Panc1 (cell line): ENCODE results near the gene HOXC6. TPM values are rescaled to one million over a fixed set of nuclear protein-coding genes. Genes with fewer than 3 reads are reported as not detected.

Experiments
- ATAC-seq: fragments of 200-7000 bp; cut with Tn5 transposase; 2 replicates; pipeline ENCODE4 v1.9.1; 2020; ENCODE audit warnings: mild to moderate bottlenecking, moderate library complexity
- BruUV-seq: library from RNA; stranded (reverse); fragments of 400-500 nt; replicated peaks from 2 replicates; lab custom pipeline; 2021; lab: Mats Ljungman, UMichigan
- CTCF ChIA-PET: fragments of 300-600 bp; sonication (Branson Sonifier 250); formaldehyde crosslinking; loops from one replicate; lab custom pipeline; 2022; ENCODE audit warnings: antibody characterized with exemption; lab: Charles Lee
- POLR2A ChIA-PET: fragments of 300-600 bp; sonication (Branson Sonifier 250); formaldehyde crosslinking; loops from one replicate; lab custom pipeline; 2022; ENCODE audit warnings: antibody characterized with exemption; lab: Charles Lee
- DNase-seq: peaks from one replicate; pipeline ENCODE4 v3.0.0-alpha.2; 2010; ENCODE audit warnings: low read depth, low spot score
- H3K27ac ChIP-seq: 2 replicates; pipeline ENCODE4 v1.5.1; 2011; ENCODE audit warnings: mild to moderate bottlenecking, low read length, inconsistent platforms
- H3K27me3 ChIP-seq: fragments of 200-500 bp; sonication (Bioruptor generic); 2 replicates; pipeline ENCODE4 v1.6.0; 2014; ENCODE audit warnings: low read length, inconsistent platforms; ENCODE audit not compliant: control insufficient read depth, insufficient read depth
- H3K36me3 ChIP-seq: fragments of 200-500 bp; sonication (Bioruptor generic); 2 replicates; pipeline ENCODE4 v1.5.1; 2014; ENCODE audit warnings: inconsistent platforms, mild to moderate bottlenecking, low read length, moderate library complexity; ENCODE audit not compliant: control insufficient read depth, insufficient read depth
- H3K4me1 ChIP-seq: 2 replicates; pipeline ENCODE4 v1.5.1; 2011; ENCODE audit warnings: inconsistent platforms, mild to moderate bottlenecking, low read length, moderate library complexity; ENCODE audit not compliant: control insufficient read depth, insufficient read depth
- H3K4me3 ChIP-seq, 2 experiments: 2 replicates each; pipeline ENCODE4 v1.5.1; 2011 to 2012; ENCODE audit warnings: low read depth in 2 of 2, low read length in 2 of 2, mild to moderate bottlenecking in 2 of 2, inconsistent platforms in 1 of 2, moderate library complexity in 1 of 2
- H3K9me3 ChIP-seq: fragments of 200-500 bp; sonication (Bioruptor generic); 2 replicates; pipeline ENCODE4 v1.5.1; 2014; ENCODE audit warnings: low read depth, mild to moderate bottlenecking, inconsistent platforms, low read length, moderate library complexity; ENCODE audit not compliant: control insufficient read depth, insufficient read depth
- POLR2AphosphoS5 ChIP-seq: IDR thresholded peaks from 2 replicates; pipeline ENCODE4 v1.6.1; 2012; ENCODE audit warnings: mild to moderate bottlenecking, low read depth, low read length, moderate library complexity
- SIN3A ChIP-seq: IDR thresholded peaks from 2 replicates; pipeline ENCODE4 v1.6.1; 2012; ENCODE audit warnings: low read depth, mild to moderate bottlenecking, low read length, moderate library complexity, borderline replicate concordance; ENCODE audit not compliant: insufficient read depth
- TCF7L2 ChIP-seq: IDR thresholded peaks from 2 replicates; pipeline ENCODE4 v1.6.1; 2011; ENCODE audit warnings: mild to moderate bottlenecking, low read depth, low read length, inconsistent platforms
- in situ Hi-C: cut with HindIII; loops from 2 replicates; pipeline ENCODE4 v1.10.0; 2016; ENCODE audit warnings: low sequenced_read_pairs, low pct_unique_long_range_greater_than_20kb
- intact Hi-C: fragments of 100-400 bp; cut with micrococcal nuclease; formaldehyde crosslinking; loops from one replicate; pipeline ENCODE4 v1.10.0; 2022; ENCODE audit not compliant: unreplicated experiment
- total RNA-seq: library from RNA; stranded (reverse); gene quantifications from one replicate; pipeline ENCODE4 v1.2.1, GENCODE V29; 2021; ENCODE audit not compliant: unreplicated experiment
- TF ChIP-seq, protein P1 (sequence below), 2 experiments: IDR thresholded peaks; 2 replicates each; pipeline ENCODE4 v1.6.1; 2011 to 2012; ENCODE audit warnings: low read depth in 2 of 2, control low read depth in 1 of 2, low read length in 1 of 2, mild to moderate bottlenecking in 1 of 2, moderate library complexity in 1 of 2; ENCODE audit not compliant: insufficient read depth in 1 of 2
- TF ChIP-seq, protein P2 (sequence below): fragments of 450-650 bp; IDR thresholded peaks from 2 replicates; pipeline ENCODE4 v1.5.1; 2017; ENCODE audit warnings: mild to moderate bottlenecking

HOXC6 gene
- total RNA-seq, 1 experiment from 2014 or later = 52.2 TPM

DNA sequence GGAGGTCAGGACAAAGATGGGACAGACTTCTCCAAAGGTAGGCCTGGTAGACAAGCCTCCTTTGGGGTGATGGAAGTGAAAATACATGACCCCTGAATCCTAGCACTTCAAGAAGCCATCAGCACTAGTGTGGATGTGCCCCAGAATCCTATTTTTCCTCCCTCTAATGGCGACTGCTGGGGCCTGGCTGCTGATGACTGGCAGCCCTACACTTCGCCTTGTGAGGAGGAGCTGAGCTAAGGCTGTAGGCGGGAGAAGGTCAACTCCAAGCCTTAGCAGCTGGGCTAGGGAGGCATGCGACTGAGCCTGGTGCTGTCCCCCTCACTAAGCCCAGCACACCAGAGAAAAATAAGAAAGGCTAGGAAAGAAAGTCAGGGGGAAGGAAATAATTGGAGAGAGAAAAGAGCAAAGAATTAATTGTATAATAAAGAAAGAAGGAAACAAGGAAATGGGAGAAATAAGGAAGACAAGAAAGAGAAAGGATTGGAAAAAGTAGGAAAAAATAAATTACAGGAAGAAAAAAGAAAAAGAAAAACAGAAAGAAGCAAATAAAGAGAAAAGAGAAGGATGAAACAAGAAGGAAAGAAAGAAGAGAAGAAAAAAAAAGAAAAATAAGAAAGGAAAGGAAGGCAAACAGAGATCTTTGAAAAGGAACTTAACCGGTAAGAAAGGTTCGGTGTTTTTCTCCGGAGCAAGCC, 48.0 kb upstream of the HOXC6 start:
- POLR2A ChIA-PET = interaction anchor here (0.6 to 0.9 kb wide), 2 partner anchors 14 to 153 kb away, joined by 4 to 5 read pairs; no protein-coding TSS in a partner anchor

DNA sequence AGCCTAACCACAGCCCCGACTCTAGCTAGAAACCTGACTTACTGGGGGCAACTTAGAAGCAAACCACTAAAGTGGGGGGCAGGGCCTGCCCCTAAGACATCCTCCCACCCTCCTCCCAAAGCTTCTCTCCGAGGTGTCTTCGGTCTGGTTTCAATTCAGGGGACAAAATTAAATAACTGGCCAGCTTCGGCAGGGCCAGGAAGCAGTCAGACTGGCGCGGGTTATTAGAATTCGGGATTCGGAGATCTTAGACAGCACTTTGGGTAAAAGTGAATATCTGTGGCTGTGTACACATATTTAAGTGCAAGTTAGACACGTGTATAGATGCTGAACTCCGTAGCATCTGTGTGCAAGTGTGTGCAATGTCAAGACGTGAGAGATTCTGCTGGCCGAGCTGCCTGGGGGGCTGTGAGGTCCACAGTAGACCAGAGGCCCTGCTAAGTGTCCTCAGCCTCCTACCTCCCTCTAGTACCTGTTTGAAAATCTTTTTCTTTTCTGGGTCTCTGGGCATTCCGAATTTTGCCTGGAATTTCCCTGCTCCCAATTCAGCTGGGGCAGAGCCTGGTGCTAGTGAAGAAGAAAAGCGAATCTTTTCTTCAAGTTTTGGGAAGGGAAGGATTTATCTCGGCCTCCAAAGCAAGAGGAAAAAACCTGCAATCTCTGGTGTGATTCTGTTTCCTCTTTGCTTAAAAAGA, 47.3 kb upstream of the HOXC6 start:
- TF ChIP-seq, protein P1, sequence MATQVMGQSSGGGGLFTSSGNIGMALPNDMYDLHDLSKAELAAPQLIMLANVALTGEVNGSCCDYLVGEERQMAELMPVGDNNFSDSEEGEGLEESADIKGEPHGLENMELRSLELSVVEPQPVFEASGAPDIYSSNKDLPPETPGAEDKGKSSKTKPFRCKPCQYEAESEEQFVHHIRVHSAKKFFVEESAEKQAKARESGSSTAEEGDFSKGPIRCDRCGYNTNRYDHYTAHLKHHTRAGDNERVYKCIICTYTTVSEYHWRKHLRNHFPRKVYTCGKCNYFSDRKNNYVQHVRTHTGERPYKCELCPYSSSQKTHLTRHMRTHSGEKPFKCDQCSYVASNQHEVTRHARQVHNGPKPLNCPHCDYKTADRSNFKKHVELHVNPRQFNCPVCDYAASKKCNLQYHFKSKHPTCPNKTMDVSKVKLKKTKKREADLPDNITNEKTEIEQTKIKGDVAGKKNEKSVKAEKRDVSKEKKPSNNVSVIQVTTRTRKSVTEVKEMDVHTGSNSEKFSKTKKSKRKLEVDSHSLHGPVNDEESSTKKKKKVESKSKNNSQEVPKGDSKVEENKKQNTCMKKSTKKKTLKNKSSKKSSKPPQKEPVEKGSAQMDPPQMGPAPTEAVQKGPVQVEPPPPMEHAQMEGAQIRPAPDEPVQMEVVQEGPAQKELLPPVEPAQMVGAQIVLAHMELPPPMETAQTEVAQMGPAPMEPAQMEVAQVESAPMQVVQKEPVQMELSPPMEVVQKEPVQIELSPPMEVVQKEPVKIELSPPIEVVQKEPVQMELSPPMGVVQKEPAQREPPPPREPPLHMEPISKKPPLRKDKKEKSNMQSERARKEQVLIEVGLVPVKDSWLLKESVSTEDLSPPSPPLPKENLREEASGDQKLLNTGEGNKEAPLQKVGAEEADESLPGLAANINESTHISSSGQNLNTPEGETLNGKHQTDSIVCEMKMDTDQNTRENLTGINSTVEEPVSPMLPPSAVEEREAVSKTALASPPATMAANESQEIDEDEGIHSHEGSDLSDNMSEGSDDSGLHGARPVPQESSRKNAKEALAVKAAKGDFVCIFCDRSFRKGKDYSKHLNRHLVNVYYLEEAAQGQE (IDR thresholded peaks at IDR 0.05; ENCODE audit: insufficient read depth in 1 of 2, low read depth in 2 of 2, low read length in 1 of 2) = no peak
- TF ChIP-seq, protein P2, sequence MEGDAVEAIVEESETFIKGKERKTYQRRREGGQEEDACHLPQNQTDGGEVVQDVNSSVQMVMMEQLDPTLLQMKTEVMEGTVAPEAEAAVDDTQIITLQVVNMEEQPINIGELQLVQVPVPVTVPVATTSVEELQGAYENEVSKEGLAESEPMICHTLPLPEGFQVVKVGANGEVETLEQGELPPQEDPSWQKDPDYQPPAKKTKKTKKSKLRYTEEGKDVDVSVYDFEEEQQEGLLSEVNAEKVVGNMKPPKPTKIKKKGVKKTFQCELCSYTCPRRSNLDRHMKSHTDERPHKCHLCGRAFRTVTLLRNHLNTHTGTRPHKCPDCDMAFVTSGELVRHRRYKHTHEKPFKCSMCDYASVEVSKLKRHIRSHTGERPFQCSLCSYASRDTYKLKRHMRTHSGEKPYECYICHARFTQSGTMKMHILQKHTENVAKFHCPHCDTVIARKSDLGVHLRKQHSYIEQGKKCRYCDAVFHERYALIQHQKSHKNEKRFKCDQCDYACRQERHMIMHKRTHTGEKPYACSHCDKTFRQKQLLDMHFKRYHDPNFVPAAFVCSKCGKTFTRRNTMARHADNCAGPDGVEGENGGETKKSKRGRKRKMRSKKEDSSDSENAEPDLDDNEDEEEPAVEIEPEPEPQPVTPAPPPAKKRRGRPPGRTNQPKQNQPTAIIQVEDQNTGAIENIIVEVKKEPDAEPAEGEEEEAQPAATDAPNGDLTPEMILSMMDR = no peak
- peak; percentile 74; the same call in 1 of the 2 replicates for TF ChIP-seq POLR2AphosphoS5
- no peak for TF ChIP-seq TCF7L2
- no peak for TF ChIP-seq SIN3A
- Histone ChIP-seq H3K27me3 (no peaks in the 10 kb centered on the region), H3K4me1 (peaks cover 53% of the 10 kb centered on the region), H3K9me3 (no peaks in the 10 kb centered on the region), H3K4me3 (peak overlapping the region; percentile 51 to 65), H3K36me3 (no peaks in the 10 kb centered on the region), H3K27ac (peak overlapping the region; percentile 100)
- CTCF ChIA-PET = interaction anchor here (0.6 to 1.2 kb wide), 2 partner anchors 39 to 263 kb away, joined by 4 read pairs; no protein-coding TSS in a partner anchor
- no TSS peak for BruUV-seq
- in situ Hi-C loops = no loop called here
- intact Hi-C loops = loop anchor here (5.0 kb wide), 1 partner anchor 154 kb away; no protein-coding TSS in a partner anchor
- ATAC-seq = no peak
- POLR2A ChIA-PET = interaction anchor here (0.5 to 0.9 kb wide), 4 partner anchors 14 to 221 kb away, joined by 4 to 5 read pairs (median 4); no protein-coding TSS in a partner anchor
- no peak for DNase-seq

More for the DNA sequence above, 48.0 kb upstream of the HOXC6 start:
- 0 out of 2 replicates have a peak, but pooled peaks have one; percentile 13 for ATAC-seq
- TF ChIP-seq, protein P2 = no peak
- TF ChIP-seq POLR2AphosphoS5 (no peak), TCF7L2 (no peak), SIN3A (no peak)
- TF ChIP-seq, protein P1 (IDR thresholded peaks at IDR 0.05; ENCODE audit: insufficient read depth in 1 of 2, low read depth in 2 of 2, low read length in 1 of 2) = no peak
- intact Hi-C loops (loop anchor here (5.0 kb wide), 1 partner anchor 153 kb away; no protein-coding TSS in a partner anchor), in situ Hi-C loops (no loop called here)
- BruUV-seq = no TSS peak
- Histone ChIP-seq H3K4me3 (peak overlapping the region; percentile 51 to 65), H3K36me3 (no peaks in the 10 kb centered on the region), H3K27me3 (no peaks in the 10 kb centered on the region), H3K9me3 (no peaks in the 10 kb centered on the region), H3K4me1 (peaks cover 56% of the 10 kb centered on the region), H3K27ac (peak overlapping the region; percentile 100)
- CTCF ChIA-PET = interaction anchor here (0.6 kb wide), 1 partner anchor 262 kb away, joined by 4 read pairs; no protein-coding TSS in a partner anchor
- no peak for DNase-seq
